H54 (cell line): Measurements from ENCODE around the gene GP1BB.

ENCODE experiments used
- DNase-seq: peaks from one replicate; pipeline ENCODE4 v3.0.0; 2011; ENCODE audit warnings: low spot score, mixed read lengths; ENCODE audit not compliant: insufficient read length
- FAIRE-seq: peaks from 3 replicates; lab custom pipeline; 2011; peaks lifted over from hg19 to GRCh38; lab: Jason Lieb, UNC
- POLR2A ChIP-seq: IDR thresholded peaks from 2 replicates; pipeline ENCODE4 v1.6.1; 2011; ENCODE audit warnings: low read depth, mild to moderate bottlenecking, low read length

The GP1BB gene

DNA sequence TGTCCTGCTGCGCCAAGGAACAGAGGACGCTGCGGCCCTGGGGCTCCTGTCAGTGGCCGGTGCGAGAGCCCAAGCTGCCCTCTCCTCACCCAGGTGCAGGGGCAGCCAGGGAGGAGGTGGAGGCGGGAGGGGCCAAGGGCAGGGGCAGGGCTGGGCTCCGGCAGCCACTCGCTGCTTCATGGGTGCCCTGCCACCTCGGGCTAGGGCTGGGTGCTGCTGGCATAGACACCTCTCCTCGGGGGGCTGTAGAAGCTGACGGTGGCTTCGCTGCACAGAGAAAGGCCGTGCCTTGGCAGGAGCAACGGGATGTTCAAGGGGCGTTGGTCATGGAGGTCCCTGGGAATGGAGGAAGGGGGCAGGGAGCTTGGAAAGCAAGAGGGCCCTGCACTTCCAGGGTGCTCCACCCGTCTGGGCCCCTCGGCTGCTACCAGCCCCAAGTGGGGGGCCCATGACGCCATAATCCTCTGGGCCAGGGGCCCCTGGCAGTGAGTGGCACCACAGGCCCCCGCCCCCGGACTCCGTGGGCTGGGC is 35.6 kb downstream of the GP1BB start:
- DNase-seq = no peak
- no peak for TF ChIP-seq POLR2A
- no peak for FAIRE-seq

DNA sequence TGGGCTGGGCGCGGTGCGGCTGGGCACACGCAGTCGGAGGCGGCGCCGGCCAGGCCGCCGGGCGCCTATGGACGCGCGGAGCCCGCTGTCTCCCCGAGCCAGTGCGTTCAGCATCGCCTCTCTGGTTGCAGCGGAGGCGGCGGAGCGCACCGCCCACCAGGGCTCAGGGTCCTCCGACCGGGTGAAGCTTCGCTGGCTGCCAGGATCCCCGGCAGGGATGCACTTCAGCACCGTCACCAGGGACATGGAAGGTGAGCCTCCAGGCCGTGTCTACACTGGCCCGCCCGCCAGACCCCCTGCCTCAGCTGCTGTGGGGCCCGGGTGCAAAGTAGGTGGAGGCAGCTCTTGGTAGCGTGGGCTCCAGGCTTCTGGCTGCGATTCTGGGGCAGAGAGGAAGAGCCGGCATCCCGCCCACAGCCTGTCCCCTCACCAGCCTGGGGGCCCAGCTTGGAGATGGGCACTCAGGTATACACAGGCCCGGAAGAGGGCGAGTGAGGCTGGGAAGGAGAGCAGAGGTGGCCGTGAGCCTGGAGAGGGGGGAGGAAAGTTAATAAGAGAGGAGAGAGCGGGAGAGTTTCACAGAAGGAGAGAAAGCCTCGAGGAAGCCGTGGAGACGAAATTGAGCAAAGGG is 36.2 kb downstream of the GP1BB start:
- FAIRE-seq = no peak
- no peak for DNase-seq
- no peak for TF ChIP-seq POLR2A

DNA sequence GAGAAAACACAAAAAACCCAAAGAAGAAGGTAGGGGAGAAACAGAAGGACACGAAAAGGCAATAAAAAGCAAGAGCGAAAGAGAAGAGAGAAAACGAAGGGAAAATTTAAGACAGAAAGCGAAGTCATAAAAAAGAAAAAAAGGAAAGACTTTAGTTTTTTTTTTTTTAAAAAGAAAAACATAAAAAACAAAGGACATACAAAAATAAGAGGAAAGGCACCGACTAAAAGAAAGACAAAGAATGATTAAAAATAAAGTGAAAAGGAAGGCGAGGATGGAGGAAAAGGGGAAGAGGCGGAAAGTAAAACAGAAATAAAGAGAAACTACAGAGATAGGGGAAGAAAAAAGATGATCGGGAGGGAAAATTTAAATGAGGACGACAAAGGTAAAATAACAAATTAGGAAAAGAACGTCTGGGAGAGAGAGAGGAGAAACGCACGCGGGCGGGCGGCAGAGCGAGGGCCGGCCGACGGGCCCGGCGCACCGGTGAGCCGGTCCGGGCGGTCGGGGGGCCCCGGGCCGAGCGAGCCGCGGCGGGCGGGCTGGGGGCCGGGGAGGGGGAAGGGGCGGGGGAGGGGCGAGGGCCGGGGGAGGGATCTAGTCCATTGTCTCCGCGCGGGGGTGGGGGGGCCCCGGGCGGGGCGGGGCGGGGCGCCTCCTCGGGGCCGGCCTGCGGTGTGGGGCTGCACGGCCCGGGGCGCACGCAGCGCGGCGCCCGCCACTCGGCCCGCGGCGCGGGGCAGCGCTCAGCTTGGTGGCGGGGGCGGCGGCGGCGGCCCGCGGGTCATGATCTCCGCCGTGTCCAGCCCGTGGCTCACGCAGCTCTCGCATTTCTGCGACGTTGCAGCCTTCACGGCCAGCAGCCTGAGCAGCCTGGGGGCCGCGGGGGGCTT is 37.0 kb downstream of the GP1BB start, which contains the start of gene TBX1:
TSS of gene TBX1 (plus strand) at position 721 of the 893 bp plus-strand sequence. CDS start at position 787, 66 bp downstream.
- no peak for FAIRE-seq

DNA sequence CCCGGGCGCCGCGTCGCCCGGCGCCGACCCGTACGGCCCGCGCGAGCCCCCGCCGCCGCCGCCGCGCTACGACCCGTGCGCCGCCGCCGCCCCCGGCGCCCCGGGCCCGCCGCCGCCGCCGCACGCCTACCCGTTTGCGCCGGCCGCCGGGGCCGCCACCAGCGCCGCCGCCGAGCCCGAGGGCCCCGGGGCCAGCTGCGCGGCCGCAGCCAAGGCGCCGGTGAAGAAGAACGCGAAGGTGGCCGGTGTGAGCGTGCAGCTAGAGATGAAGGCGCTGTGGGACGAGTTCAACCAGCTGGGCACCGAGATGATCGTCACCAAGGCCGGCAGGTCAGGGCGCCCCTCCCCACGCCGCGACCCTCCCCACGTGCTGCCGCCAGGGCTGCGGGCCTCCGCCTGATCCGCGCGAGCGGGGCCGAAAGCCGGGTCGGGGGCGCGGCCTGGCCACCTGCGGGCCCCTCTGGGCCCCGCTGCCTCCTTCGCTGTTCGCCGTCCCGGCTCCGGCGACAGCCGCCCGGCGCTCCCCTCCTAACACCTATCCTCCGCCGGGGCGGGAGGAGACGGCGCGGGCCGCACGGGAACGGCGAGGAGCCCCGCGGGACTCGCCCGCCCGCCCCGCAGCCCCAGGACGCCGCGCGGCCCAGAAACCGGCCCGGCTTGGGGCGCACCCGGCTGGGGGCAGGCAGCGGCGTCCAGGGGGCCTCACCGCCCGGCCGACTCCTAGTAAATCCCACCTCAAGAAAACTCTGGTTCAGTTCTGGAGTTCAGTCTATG is 37.8 kb downstream of the GP1BB start:
- no peak for TF ChIP-seq POLR2A
- no peak for DNase-seq
- FAIRE-seq = no peak

More for the DNA sequence above, 37.0 kb downstream of the GP1BB start, which contains the start of gene TBX1:
- no peak for DNase-seq
- TF ChIP-seq POLR2A = no peak

DNA sequence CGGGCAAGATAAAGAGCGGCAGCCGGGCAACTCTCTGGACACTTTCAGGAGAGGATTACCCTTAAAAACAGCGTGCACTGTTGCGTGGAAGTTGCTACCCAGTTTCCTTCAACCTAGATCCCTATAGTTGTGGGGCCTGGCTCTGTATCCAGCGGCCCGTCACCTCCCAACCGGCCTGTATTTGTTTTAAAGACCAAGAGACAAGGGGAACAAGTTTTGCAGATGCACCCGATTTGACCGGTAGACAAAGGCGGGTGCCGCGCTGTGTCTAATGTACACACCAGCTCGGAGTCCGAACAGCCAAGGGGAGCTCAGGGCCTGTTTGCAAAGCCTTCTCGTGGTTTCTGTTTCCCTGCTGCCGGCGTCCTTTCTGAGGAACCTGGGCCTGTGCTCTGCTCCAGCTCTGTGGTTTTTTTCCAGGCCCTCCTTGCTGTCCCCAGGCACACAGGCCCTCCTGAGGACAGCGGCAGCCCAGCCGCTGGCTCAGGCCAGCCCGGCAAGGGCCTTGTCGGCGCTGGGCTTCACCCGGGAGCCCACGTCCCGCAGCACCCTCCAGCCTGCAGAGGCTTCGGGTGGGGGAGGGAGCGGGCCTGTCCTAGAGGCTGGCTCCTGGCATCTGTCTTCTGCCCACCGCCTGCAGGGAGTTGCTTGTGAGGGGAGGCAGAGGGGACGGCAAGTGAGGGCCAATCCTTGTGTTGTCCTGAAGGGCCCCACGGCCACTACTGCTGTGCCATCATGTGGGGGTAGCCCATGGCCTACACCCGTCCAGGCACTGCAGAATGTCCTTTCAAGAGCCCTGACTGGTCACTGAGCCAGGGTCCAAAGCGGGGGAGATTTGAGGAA is 38.6 kb downstream of the GP1BB start:
- no peak for TF ChIP-seq POLR2A
- FAIRE-seq (no peak), DNase-seq (no peak)

DNA sequence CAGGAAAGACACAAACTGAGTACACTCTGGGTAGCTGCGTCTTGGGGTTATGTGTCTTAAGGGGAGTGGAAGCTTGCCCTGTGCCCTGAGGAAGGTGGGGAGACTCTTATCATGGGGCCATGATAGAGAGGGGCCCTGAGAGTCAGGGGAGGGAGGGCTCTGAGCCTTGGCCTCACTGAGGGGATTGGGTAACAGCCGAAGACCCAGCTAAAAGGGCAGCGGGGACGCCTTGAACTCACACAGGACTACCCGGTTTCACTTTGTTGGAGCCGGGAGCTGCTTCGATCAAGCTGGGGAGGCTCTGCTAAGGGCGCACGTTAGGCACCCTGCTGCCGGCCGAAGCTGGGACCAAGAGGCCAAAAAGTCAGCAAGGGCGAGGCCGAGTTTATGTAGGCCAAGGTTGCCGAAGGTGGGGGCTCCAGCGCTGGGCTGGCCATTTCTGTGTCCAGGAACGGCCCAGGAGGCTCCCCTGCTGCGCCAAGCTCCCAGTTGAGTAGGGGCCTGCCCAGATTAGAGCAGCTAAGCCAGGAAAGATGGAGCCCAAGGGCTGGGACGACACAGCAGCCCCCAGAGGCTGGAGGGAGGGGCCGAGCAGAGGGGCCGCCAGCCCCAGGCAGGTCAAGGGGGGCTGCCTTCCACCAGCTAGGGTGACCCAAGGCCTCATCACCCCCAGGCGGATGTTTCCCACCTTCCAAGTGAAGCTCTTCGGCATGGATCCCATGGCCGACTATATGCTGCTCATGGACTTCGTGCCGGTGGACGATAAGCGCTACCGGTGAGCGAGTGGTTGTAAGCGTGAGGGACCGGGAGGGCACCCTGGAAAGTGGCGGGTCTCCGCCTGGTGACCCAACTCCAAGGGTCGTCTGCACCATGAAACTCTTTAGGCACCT is 39.5 kb downstream of the GP1BB start:
- TF ChIP-seq POLR2A = no peak
- no peak for FAIRE-seq
- DNase-seq = no peak

DNA sequence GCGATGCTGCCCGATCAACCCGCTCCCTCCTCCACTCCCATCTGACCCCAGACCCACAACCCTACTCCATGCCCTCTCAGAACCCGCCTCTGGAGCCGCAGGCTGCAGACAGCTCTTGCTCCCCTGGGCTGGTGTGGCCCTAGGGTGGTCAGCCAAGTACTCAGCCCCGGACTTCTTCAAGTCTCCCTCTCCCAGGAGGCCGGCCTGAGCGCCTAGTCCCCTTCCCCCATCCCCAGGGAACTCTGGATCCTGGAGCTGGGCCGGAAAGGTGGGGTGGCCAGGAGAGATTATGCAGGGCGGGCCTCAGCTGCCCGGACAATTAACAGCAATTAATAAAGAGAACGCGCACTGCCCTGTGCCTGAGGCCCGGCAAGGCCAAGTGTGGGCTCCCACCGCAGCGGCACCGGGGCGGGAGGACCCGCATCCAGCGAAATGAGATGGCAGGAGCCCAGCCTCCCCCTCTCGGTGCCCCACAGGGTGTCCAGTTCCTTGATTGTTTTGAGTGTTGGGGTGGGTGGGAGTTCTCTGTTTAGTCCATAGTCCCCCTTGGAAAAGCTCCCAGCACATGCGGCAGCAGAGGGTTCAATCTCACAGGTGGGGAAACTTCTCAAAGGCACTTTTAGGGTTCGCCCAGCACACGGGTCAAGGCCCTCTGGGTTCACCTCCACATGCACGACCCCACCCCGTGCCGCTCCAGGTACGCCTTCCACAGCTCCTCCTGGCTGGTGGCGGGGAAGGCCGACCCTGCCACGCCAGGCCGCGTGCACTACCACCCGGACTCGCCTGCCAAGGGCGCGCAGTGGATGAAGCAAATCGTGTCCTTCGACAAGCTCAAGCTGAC is 40.3 kb downstream of the GP1BB start:
- DNase-seq (no peak), FAIRE-seq (no peak)
- TF ChIP-seq POLR2A = no peak

DNA sequence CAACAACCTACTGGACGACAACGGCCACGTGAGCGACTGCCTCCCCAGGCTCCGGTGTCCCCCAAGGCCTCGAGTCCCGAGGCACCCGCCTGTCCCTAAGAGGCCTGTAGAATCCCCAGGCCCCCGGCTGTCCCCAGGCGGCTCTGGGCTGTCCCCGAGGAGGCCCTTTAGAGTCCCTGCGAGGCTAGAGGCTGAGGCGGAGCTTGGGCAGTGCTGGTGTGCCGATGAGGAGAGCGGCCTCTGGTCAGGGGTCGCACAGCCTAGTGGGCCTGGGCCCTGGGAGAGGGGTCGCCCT is 40.9 kb downstream of the GP1BB start:
- no peak for TF ChIP-seq POLR2A
- FAIRE-seq = no peak

DNA sequence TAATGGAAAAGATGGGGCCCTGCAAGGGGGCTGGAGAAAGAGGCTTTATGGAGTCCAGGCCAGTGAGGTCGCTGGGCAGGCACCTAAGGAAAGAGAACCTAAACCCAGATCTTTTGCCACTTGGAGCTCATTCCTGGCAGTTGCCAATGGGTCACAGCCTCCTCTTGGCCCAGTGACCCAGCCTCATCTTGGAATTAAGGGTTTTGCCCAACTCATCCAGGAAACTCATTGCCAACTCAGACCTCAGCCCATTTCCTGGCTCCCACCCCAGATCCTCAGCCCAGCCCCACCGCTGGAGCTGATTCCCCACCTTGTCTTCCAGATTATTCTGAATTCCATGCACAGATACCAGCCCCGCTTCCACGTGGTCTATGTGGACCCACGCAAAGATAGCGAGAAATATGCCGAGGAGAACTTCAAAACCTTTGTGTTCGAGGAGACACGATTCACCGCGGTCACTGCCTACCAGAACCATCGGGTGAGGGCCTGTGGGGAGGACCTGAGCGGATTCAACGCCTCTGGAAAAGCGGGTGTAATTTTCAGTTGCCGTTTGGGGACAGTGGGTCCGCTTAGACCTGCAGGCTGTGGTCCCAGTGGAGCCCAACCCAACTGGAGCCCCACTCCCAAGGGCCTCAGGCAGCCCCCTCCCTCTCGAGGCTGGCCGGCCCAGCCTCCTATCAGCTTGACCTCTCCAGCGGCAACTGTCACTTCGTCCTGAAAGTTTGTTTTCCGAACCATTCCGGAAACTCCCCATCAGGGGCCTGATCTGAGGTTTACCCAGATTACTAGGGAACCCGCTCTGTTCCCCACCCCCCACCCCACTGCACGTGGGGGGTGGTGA is 41.5 kb downstream of the GP1BB start:
- FAIRE-seq (no peak), DNase-seq (no peak)
- TF ChIP-seq POLR2A = no peak

More for the DNA sequence above, 40.9 kb downstream of the GP1BB start:
- DNase-seq = no peak

DNA sequence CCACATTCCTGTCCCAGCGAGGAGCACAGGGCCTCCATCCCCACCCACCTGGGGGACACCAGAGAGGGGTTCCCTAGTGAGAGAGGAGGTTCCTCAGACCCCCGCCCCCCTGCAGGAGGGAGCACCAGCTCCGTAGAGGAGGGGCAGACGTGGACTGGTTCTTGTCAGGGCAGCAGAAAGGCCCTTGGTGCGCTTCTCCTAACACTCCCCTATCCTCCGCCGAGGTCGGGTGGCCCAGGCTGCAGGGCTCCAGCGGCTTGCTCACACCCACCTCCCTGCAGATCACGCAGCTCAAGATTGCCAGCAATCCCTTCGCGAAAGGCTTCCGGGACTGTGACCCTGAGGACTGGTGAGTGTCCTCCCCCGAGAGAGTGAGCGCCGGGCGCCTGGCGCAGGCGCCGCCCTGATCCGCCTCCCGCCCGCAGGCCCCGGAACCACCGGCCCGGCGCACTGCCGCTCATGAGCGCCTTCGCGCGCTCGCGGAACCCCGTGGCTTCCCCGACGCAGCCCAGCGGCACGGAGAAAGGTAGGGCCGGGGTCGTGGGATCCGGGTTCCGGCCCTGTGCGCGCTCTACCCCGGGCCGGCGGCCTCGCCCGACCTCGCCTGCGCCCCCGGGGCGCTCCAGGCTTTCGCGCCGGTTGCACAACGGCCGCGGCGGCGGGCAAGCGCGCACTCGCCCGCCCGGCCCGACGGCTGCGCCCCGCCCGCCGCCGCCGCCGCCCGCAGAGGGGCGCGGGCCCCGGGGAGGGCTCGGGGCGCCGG is 42.3 kb downstream of the GP1BB start:
- no peak for DNase-seq

DNA sequence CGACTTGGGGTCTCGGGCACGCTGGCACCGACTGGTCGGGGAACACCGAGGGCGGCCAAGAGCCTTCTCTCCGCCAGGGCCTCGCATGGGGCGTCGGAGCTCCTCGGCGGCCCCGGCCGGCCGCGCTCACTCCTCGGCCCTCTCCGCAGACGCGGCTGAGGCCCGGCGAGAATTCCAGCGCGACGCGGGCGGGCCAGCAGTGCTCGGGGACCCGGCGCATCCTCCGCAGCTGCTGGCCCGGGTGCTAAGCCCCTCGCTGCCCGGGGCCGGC is 42.8 kb downstream of the GP1BB start:
- FAIRE-seq (no peak), DNase-seq (no peak)
- no peak for TF ChIP-seq POLR2A

More for the DNA sequence above, 42.3 kb downstream of the GP1BB start:
- no peak for FAIRE-seq
- TF ChIP-seq POLR2A = no peak
